ENCODE results near the gene HCN2. TPM values are rescaled to one million over a fixed set of nuclear protein-coding genes. Genes with fewer than 3 reads are reported as not detected.

Gene HCN2
- under 1 TPM; 0.17 to 0.40 TPM for total RNA-seq

DNA sequence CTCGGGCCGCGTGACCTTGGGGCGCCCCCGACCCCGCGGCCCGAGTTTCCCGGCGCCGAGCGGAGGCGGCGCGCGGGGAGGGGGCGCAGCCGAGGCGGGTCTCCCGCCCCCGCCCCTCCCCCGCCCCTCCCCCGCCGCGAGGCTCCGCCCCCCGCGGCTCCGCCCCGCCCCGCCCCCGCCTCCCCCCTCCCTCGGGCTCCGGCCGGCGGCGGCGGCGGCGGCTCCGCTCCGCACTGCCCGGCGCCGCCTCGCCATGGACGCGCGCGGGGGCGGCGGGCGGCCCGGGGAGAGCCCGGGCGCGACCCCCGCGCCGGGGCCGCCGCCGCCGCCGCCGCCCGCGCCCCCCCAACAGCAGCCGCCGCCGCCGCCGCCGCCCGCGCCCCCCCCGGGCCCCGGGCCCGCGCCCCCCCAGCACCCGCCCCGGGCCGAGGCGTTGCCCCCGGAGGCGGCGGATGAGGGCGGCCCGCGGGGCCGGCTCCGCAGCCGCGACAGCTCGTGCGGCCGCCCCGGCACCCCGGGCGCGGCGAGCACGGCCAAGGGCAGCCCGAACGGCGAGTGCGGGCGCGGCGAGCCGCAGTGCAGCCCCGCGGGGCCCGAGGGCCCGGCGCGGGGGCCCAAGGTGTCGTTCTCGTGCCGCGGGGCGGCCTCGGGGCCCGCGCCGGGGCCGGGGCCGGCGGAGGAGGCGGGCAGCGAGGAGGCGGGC, at the start of gene HCN2:
HCN2 (plus strand) TSS at position 189 of the 703 bp plus-strand sequence; CDS start at position 254, 65 bp downstream.
- TF ChIP-seq, protein P1, sequence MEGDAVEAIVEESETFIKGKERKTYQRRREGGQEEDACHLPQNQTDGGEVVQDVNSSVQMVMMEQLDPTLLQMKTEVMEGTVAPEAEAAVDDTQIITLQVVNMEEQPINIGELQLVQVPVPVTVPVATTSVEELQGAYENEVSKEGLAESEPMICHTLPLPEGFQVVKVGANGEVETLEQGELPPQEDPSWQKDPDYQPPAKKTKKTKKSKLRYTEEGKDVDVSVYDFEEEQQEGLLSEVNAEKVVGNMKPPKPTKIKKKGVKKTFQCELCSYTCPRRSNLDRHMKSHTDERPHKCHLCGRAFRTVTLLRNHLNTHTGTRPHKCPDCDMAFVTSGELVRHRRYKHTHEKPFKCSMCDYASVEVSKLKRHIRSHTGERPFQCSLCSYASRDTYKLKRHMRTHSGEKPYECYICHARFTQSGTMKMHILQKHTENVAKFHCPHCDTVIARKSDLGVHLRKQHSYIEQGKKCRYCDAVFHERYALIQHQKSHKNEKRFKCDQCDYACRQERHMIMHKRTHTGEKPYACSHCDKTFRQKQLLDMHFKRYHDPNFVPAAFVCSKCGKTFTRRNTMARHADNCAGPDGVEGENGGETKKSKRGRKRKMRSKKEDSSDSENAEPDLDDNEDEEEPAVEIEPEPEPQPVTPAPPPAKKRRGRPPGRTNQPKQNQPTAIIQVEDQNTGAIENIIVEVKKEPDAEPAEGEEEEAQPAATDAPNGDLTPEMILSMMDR (IDR thresholded peaks at IDR 0.05): no peak
- H3K4me1 ChIP-seq: peaks cover 4% of the 10 kb centered on the region
- no peak within 1 kb of the TSS for H3K27ac ChIP-seq
- no peak within 1 kb of the TSS for H3K4me3 ChIP-seq
- no peak for DNase-seq
- no peaks in the 10 kb centered on the region for H3K9me3 ChIP-seq
- intact Hi-C loops (cut with DNase I): loop anchor here (10.0 kb wide), 1 partner anchor 75 kb away; the partner anchor contains the start of gene RNF126
- peaks cover 36% of the 10 kb centered on the region for H3K27me3 ChIP-seq
- no peaks in the 10 kb centered on the region for H3K36me3 ChIP-seq
- H3K9ac ChIP-seq (ENCODE audit: low read depth in 2 of 2, low read length in 2 of 2): no peak within 1 kb of the TSS

DNA sequence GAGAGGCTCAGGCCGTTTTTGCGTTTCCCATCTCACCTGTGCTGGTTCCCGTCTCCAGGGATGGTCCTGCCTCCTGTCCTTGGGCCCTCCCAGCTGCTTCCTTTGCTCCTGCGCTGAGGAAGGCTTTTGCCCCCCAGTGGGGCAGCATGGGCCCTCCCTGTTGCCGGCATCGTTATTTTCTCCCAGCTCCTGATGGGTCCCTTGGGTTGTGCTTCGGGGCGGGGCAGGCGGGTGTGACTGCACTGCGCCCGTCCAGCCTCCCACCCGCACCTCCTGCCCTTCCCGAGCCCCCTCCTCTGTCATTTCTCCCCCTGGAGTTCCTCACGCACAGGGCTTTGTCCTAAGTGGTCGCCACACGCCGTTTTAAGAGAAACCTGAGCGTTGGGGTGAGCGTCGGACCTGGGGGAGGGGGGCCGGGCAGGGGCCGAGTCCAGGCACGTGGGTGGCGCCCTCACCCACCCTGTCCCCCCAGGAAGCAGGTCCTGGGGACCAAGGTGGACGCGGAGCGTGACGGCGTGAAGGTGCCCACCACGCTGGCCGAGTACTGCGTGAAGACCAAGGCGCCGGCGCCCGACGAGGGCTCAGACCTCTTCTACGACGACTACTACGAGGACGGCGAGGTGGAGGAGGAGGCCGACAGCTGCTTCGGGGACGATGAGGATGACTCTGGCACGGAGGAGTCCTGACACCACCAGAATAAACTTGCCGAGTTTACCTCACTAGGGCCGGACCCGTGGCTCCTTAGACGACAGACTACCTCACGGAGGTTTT, 48.6 kb upstream of the HCN2 start:
- intact Hi-C loops (cut with DNase I): no loop called here

DNA sequence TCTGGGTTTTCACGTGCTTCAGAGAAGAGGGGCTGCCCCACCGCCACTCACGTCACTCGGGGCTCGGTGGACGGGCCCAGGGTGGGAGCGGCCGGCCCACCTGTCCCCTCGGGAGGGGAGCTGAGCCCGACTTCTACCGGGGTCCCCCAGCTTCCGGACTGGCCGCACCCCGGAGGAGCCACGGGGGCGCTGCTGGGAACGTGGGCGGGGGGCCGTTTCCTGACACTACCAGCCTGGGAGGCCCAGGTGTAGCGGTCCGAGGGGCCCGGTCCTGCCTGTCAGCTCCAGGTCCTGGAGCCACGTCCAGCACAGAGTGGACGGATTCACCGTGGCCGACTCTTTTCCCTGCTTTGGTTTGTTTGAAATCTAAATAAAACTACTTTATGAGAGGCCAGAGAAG, 48.0 kb upstream of the HCN2 start:
- intact Hi-C loops (cut with DNase I): no loop called here
- no peak for DNase-seq
- H3K36me3 ChIP-seq: peaks cover 5% of the 10 kb centered on the region

More for the DNA sequence above, 48.6 kb upstream of the HCN2 start:
- H3K27me3 ChIP-seq: no peaks in the 10 kb centered on the region
- DNase-seq: no peak
- no peak overlapping the region for H3K9ac ChIP-seq (ENCODE audit: low read depth in 2 of 2, low read length in 2 of 2)
- H3K4me3 ChIP-seq: no peak overlapping the region
- peaks cover 5% of the 10 kb centered on the region for H3K36me3 ChIP-seq
- H3K9me3 ChIP-seq: no peaks in the 10 kb centered on the region
- no peak overlapping the region for H3K27ac ChIP-seq
- TF ChIP-seq, protein P1 (IDR thresholded peaks at IDR 0.05): no peak
- no peaks in the 10 kb centered on the region for H3K4me1 ChIP-seq

DNA sequence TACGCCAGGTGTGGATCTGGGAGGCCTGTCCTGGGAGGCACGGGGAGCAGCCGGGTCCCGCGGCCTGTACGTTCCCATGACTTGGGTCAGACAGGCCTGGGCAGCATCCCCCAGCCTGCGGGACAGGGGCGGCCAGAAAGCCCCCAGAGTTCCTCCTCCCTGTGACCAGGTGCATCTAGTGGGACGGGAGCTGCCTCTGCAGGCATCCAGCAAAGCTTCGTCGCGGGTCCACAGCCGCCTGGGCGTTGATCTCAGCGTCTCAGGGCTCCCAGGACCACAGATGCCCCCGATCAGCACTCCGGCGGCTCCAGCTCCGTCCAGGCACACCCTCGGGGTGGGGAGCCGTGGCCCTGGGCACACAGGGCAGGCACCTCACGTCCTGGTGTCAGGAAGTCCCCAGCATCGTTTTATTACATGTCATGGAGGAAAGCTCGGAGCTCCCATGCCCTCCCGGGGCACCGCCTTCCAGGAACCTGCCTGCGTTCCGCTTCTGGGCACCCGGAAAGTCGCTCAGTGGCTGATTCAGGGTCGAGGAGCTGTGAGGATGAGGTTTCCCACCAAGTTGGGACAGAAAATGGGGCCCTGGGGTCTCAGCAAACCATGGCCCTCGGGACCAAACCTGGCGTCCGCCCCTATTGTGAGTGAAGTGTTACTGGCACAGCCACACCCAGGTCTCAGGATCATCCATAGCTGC, 47.4 kb upstream of the HCN2 start:
- Histone ChIP-seq H3K27ac (no peak overlapping the region), H3K9me3 (no peaks in the 10 kb centered on the region), H3K4me1 (no peaks in the 10 kb centered on the region), H3K27me3 (no peaks in the 10 kb centered on the region), H3K4me3 (no peak overlapping the region), H3K9ac (ENCODE audit: low read depth in 2 of 2, low read length in 2 of 2) (no peak overlapping the region), H3K36me3 (peaks cover 5% of the 10 kb centered on the region)
- DNase-seq: no peak
- intact Hi-C loops (cut with DNase I): no loop called here
- TF ChIP-seq, protein P1 (IDR thresholded peaks at IDR 0.05): no peak

More for the DNA sequence above, 48.0 kb upstream of the HCN2 start:
- no peak overlapping the region for H3K9ac ChIP-seq (ENCODE audit: low read depth in 2 of 2, low read length in 2 of 2)
- H3K27me3 ChIP-seq: no peaks in the 10 kb centered on the region
- TF ChIP-seq, protein P1 (IDR thresholded peaks at IDR 0.05): no peak
- no peaks in the 10 kb centered on the region for H3K4me1 ChIP-seq
- H3K9me3 ChIP-seq: no peaks in the 10 kb centered on the region
- H3K4me3 ChIP-seq: no peak overlapping the region
- no peak overlapping the region for H3K27ac ChIP-seq

DNA sequence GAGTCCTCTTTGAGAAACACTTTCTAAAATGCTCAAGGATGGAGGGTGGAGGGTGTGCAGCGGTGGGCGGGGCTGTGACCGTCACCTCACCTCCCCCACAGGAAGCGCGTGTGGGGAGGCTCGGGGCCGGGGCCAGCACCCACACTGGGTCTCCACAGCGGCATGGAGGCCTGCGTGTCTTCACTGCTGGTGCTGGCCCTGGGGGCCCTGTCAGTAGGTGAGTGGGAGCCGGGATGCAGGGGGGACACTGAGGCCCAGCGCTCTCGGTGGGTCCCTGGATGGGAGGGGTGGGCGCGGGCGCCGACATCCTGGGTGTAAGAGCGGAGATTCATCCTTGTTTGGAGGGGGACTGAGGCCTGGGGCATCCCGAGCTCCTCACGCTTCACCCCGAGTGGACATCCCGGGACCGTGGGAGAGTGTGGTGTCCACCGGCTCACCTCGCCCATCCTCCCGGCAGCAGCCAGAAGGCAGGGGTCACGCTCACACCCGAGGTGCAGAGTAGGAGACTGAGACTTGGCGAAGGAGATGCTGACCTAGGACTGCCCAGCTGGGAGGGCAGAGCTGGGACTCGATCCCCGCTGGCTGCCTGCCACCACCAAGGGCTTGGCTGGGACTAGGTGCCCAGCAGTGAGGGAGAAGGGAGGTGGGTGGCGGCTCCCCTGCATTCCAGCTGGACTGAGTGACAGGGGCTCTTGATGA, 45.6 kb upstream of the HCN2 start, which contains the start of gene GZMM:
GZMM (plus strand) TSS at position 144 of the 699 bp plus-strand sequence; CDS start at position 163, 19 bp downstream.
- intact Hi-C loops (cut with DNase I): no loop called here
- Histone ChIP-seq H3K4me1 (no peaks in the 10 kb centered on the region), H3K9me3 (no peaks in the 10 kb centered on the region), H3K9ac (ENCODE audit: low read depth in 2 of 2, low read length in 2 of 2) (peak within 1 kb of the TSS in 1 of 2 donors; percentile 37), H3K27me3 (no peaks in the 10 kb centered on the region), H3K4me3 (no peak within 1 kb of the TSS), H3K36me3 (peaks cover 5% of the 10 kb centered on the region), H3K27ac (no peak within 1 kb of the TSS)
- TF ChIP-seq, protein P1 (IDR thresholded peaks at IDR 0.05): no peak
- no peak for DNase-seq

Measured in colonic mucosa (tissue), 4 donors.